NB4 (cell line): ENCODE data around the gene KCNAB1.
A peak's percentile ranks its signal among the peaks of the same experiment; 100 is the strongest.
"Not testable (repeated sequence)": the region's sequence is repeated elsewhere in the genome, so short reads cannot be mapped to it uniquely, and the experiment has no call there.

Source experiments
- DNase-seq: peaks from one replicate; pipeline ENCODE4 v3.0.0; 2010; ENCODE audit warnings: low read depth
- H3K4me3 ChIP-seq: one replicate; pipeline ENCODE4 v1.5.1; 2011; ENCODE audit warnings: mild to moderate bottlenecking, low read depth, low read length, moderate library complexity
- MYC ChIP-seq: IDR thresholded peaks from 2 replicates; pipeline ENCODE4 v1.6.1; 2011; ENCODE audit warnings: low read depth, low read length
- POLR2A ChIP-seq: IDR thresholded peaks from 2 replicates; pipeline ENCODE4 v1.6.1; 2011; ENCODE audit warnings: mild to moderate bottlenecking; ENCODE audit not compliant: insufficient read length; ENCODE audit errors: extremely low read depth
- TF ChIP-seq, protein P1 (sequence below): IDR thresholded peaks from one replicate; pipeline ENCODE4 v1.5.1; 2012; ENCODE audit warnings: low read depth, low read length
- TF ChIP-seq, protein P2 (sequence below): IDR thresholded peaks from 2 replicates; pipeline ENCODE4 v1.6.1; 2011; ENCODE audit warnings: low read depth, low read length

The KCNAB1 gene

DNA sequence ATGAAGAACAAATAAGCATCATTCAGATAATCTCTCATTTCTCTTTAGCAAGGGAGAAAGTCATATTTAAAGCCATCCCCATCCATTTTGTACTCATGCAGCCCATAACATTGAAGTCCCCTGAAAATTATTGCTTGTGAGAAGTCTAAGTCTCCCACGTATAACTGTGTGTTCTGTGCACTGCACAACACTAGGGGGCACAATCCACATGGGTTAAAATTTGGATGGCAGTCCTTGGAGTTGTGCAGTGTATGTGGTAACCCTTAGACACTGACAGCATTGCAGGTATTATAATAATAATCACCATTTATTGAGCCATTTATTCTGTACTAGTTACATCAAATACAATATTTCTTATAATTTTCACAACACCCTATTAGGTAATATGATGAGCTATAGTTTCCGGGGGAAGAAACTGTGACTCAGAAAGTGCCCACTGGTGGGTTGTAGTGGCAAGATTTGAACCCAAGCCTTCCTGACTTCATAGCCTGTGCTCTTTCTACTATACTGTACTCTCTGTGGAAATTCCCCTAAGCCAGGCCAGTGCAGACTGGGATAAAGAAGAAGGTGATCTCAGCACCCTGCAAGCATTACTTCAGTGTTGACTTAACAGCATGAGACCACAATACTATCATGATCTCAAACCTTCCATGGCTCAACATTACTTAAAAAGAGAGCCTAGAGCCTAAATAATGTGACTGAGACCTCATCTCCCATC lies 15.7 kb downstream of the KCNAB1 start:
- TF ChIP-seq, protein P1, sequence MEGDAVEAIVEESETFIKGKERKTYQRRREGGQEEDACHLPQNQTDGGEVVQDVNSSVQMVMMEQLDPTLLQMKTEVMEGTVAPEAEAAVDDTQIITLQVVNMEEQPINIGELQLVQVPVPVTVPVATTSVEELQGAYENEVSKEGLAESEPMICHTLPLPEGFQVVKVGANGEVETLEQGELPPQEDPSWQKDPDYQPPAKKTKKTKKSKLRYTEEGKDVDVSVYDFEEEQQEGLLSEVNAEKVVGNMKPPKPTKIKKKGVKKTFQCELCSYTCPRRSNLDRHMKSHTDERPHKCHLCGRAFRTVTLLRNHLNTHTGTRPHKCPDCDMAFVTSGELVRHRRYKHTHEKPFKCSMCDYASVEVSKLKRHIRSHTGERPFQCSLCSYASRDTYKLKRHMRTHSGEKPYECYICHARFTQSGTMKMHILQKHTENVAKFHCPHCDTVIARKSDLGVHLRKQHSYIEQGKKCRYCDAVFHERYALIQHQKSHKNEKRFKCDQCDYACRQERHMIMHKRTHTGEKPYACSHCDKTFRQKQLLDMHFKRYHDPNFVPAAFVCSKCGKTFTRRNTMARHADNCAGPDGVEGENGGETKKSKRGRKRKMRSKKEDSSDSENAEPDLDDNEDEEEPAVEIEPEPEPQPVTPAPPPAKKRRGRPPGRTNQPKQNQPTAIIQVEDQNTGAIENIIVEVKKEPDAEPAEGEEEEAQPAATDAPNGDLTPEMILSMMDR: peak; percentile 37
- TF ChIP-seq, protein P2, sequence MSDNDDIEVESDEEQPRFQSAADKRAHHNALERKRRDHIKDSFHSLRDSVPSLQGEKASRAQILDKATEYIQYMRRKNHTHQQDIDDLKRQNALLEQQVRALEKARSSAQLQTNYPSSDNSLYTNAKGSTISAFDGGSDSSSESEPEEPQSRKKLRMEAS: no peak
- no peak for TF ChIP-seq MYC
- no peak for TF ChIP-seq POLR2A
- H3K4me3 ChIP-seq: no peak overlapping the region
- DNase-seq: peak; percentile 28

DNA sequence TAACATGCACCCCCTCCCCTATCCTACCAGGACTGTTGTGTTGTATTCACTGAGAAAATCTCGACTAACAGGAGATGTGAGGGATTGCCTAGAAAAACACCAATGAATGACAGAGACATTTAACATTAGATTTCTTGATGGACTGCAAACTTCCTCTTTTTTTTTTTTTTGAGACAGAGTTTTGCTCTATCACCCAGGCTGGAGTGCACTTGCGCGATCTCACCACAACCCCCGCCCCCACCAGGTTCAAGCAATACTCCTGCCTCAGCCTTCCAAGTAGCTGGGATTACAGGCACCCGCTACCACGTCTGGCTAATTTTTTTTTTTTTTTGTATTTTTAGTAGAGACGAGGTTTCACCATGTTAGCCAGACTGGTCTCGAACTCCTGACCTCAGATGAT lies 17.0 kb downstream of the KCNAB1 start:
- not testable (repeated sequence) for H3K4me3 ChIP-seq
- DNase-seq: peak; percentile 61

DNA sequence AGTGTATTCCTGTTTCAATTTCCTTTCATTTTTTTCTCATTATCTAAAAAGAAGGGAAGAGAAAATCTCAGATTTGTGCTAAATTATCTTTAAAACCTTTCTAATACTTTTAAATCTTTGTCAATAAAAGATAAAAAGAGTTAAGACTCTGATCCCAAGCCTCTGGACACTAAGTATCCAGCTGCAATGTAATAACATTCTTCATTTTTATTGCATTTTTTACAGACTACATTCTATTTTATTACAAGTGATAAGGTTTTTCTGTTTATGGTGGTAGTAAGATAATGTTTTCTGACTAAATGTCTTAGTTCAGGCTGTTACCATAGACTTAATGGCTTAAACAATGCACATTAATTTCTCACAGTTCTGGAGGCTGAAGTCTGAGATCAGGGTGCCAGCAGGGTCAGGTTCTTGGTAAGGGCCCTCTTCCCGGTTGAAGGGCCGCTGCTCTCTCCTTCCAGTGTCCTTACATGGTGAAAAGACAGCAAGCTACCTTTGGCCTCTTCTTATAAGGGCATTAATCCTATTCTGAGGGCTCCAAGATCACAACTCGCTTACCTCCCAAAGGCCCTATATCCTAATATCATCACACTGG lies 19.7 kb downstream of the KCNAB1 start:
- TF ChIP-seq, protein P1: no peak
- TF ChIP-seq POLR2A (no peak), MYC (no peak)
- TF ChIP-seq, protein P2: no peak
- H3K4me3 ChIP-seq: no peak overlapping the region
- no peak for DNase-seq

DNA sequence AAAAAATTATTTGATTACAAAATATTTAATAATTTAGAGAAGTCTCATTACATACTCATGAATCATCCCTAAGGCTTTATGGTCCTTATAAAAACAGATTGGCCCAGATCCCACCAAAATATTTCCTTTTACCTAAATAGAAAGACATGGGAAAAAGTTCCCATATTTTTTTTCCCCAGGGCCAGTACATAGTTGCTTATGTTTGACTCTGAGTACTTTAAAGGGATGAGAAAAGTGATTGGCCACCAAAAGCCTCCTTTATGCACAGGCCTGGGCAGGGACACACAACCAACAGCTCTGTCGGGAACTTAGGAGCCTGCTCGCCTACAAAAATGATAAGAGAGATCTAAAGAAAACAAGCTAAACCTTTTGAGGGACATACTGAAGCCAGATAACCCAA lies 22.3 kb downstream of the KCNAB1 start:
- no peak for DNase-seq
- TF ChIP-seq, protein P2: no peak
- TF ChIP-seq, protein P1: no peak
- no peak for TF ChIP-seq POLR2A
- no peak for TF ChIP-seq MYC
- H3K4me3 ChIP-seq: no peak overlapping the region

DNA sequence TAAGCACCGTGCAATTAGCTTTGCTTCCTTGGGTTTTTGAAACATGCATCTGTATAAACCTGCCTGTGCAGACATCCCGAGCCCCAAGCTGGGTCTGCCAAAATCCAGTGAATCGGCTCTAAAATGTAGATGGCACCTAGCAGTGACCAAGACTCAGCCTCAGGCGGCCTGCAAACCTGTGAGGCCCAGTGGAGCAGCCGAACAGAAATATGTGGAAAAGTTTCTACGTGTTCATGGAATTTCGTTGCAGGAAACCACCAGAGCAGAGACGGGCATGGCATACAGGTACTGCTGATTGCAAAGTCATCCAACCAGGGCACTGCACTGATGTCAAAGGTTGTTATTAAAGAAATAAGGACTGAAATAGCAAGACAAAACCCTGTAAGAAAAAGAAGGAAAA lies 22.8 kb downstream of the KCNAB1 start:
- TF ChIP-seq, protein P1: no peak
- no peak for DNase-seq
- H3K4me3 ChIP-seq: no peak overlapping the region

DNA sequence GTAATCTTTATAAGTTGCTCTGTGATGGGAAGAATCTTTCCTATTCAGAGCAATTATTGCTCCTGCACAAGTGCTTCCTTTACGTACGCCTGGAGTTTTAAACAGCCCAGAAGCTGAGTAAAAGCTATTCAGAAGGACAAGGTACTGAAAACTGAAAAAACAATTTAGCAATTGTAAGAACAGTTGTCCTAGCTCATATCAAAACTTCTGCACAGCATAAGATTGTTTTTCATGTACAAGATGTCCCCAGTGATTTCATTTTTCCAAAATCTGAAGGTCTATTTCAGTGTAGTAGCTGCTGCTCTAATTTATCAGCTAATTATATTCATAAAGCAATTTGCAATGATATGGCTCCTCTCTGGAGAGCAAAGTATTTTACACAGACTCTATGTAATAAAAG lies 23.7 kb downstream of the KCNAB1 start:
- TF ChIP-seq, protein P1: no peak
- TF ChIP-seq, protein P2: no peak
- TF ChIP-seq POLR2A: no peak
- no peak for TF ChIP-seq MYC
- no peak for DNase-seq
- no peak overlapping the region for H3K4me3 ChIP-seq
